HEK293 (cell line): ENCODE results near the gene TCERG1.

Experiments used
- CTCF ChIA-PET: fragments of 350-600 bp; formaldehyde crosslinking; extraction: SDS; loops from one replicate; lab custom pipeline; 2021; ENCODE audit warnings: antibody characterized with exemption; lab: Yijun Ruan, JAX
- POLR2A ChIA-PET: fragments of 300-600 bp; formaldehyde crosslinking; extraction: SDS; loops from one replicate; lab custom pipeline; 2020; ENCODE audit warnings: antibody characterized with exemption, inconsistent platforms; lab: Yijun Ruan, JAX
- H3K27ac ChIP-seq: fragments of 200-500 bp; sonication (Bioruptor generic); 2 replicates; pipeline ENCODE4 v1.5.1; 2014; ENCODE audit warnings: low read depth, low read length, control low read depth, inconsistent platforms; ENCODE audit errors: extremely low read depth
- H3K36me3 ChIP-seq, 2 experiments: fragments of 200-500 bp in 1 of 2; sonication (Bioruptor generic) in 1 of 2; 1 replicate in 1 of 2; 2 replicates in 1 of 2; pipeline ENCODE4 v1.5.1; 2014 to 2017; ENCODE audit warnings: inconsistent platforms in 2 of 2, low read length in 2 of 2; ENCODE audit not compliant: control insufficient read depth in 2 of 2, insufficient read depth in 1 of 2
- H3K4me1 ChIP-seq: fragments of 200-500 bp; sonication (Bioruptor generic); 2 replicates; pipeline ENCODE4 v1.5.1; 2014; ENCODE audit warnings: mild to moderate bottlenecking, low read length, inconsistent platforms; ENCODE audit not compliant: control insufficient read depth, insufficient read depth
- H3K4me3 ChIP-seq: 2 replicates; pipeline ENCODE4 v1.5.1; 2011; ENCODE audit warnings: low read depth, mild to moderate bottlenecking, control low read depth, low read length, moderate library complexity
- H3K9me3 ChIP-seq: fragments of 200-500 bp; sonication (Bioruptor generic); 2 replicates; pipeline ENCODE4 v1.5.1; 2014; ENCODE audit warnings: low read depth, low read length, inconsistent platforms; ENCODE audit not compliant: control insufficient read depth, insufficient read depth
- EGR2 ChIP-seq: fragments of 450-650 bp; formaldehyde crosslinking; IDR thresholded peaks from 2 replicates; pipeline ENCODE4 v1.5.1; 2016; ENCODE audit warnings: low read depth, missing biosample characterization, missing genetic modification characterization
- OSR2 ChIP-seq: fragments of 450-650 bp; formaldehyde crosslinking; IDR thresholded peaks from 2 replicates; pipeline ENCODE4 v1.5.1; 2016; ENCODE audit warnings: missing biosample characterization, missing genetic modification characterization
- PRDM1 ChIP-seq: fragments of 450-650 bp; formaldehyde crosslinking; IDR thresholded peaks from 2 replicates; pipeline ENCODE4; 2016; ENCODE audit warnings: missing biosample characterization, missing genetic modification characterization
- ZBTB21 ChIP-seq: fragments of 450-650 bp; formaldehyde crosslinking; IDR thresholded peaks from 2 replicates; pipeline ENCODE4 v1.5.1; 2017; ENCODE audit warnings: missing biosample characterization, missing genetic modification characterization
- ZBTB8A ChIP-seq: fragments of 450-650 bp; formaldehyde crosslinking; IDR thresholded peaks from 2 replicates; pipeline ENCODE4 v1.5.1; 2016; ENCODE audit warnings: missing biosample characterization, missing genetic modification characterization
- ZNF140 ChIP-seq: fragments of 450-650 bp; formaldehyde crosslinking; IDR thresholded peaks from 2 replicates; pipeline ENCODE4 v1.5.1; 2016; ENCODE audit warnings: missing biosample characterization, missing genetic modification characterization
- ZNF175 ChIP-seq: fragments of 450-650 bp; formaldehyde crosslinking; IDR thresholded peaks from 2 replicates; pipeline ENCODE4 v1.5.1; 2016; ENCODE audit warnings: missing biosample characterization, missing genetic modification characterization
- ZNF2 ChIP-seq: fragments of 450-650 bp; formaldehyde crosslinking; IDR thresholded peaks from 2 replicates; pipeline ENCODE4 v1.5.1; 2016; ENCODE audit warnings: missing biosample characterization, missing genetic modification characterization
- ZNF221 ChIP-seq: fragments of 450-650 bp; formaldehyde crosslinking; IDR thresholded peaks from 2 replicates; pipeline ENCODE4 v1.5.1; 2017; ENCODE audit warnings: missing biosample characterization, missing genetic modification characterization, borderline replicate concordance
- ZNF248 ChIP-seq: fragments of 450-650 bp; formaldehyde crosslinking; IDR thresholded peaks from 2 replicates; pipeline ENCODE4 v1.5.1; 2017; ENCODE audit warnings: missing biosample characterization, missing genetic modification characterization
- ZNF354C ChIP-seq: fragments of 450-650 bp; formaldehyde crosslinking; IDR thresholded peaks from 2 replicates; pipeline ENCODE4 v1.5.1; 2016; ENCODE audit warnings: missing biosample characterization, missing genetic modification characterization, low read depth, borderline replicate concordance
- ZNF37A ChIP-seq: fragments of 450-650 bp; IDR thresholded peaks from 2 replicates; pipeline ENCODE4 v1.5.1; 2018; ENCODE audit warnings: missing biosample characterization, missing genetic modification characterization
- ZNF391 ChIP-seq: fragments of 450-650 bp; formaldehyde crosslinking; IDR thresholded peaks from 2 replicates; pipeline ENCODE4 v1.5.1; 2016; ENCODE audit warnings: low read depth, missing biosample characterization, missing genetic modification characterization, borderline replicate concordance
- ZNF596 ChIP-seq: fragments of 450-650 bp; IDR thresholded peaks from 2 replicates; pipeline ENCODE4 v1.5.0; 2018; ENCODE audit warnings: missing biosample characterization, mild to moderate bottlenecking, missing genetic modification characterization, moderate library complexity
- ZNF621 ChIP-seq: fragments of 450-650 bp; formaldehyde crosslinking; IDR thresholded peaks from 2 replicates; pipeline ENCODE4 v1.5.1; 2017; ENCODE audit warnings: missing biosample characterization, missing genetic modification characterization
- ZNF670 ChIP-seq: fragments of 450-650 bp; formaldehyde crosslinking; IDR thresholded peaks from 2 replicates; pipeline ENCODE4 v1.5.1; 2016; ENCODE audit warnings: missing biosample characterization, missing genetic modification characterization, low read depth
- ZNF701 ChIP-seq: fragments of 450-650 bp; formaldehyde crosslinking; IDR thresholded peaks from 2 replicates; pipeline ENCODE4 v1.5.1; 2016; ENCODE audit warnings: missing biosample characterization, missing genetic modification characterization
- ZNF76 ChIP-seq: fragments of 450-650 bp; formaldehyde crosslinking; IDR thresholded peaks from 2 replicates; pipeline ENCODE4; 2016; ENCODE audit warnings: low read depth, missing biosample characterization, missing genetic modification characterization, borderline replicate concordance
- ZSCAN16 ChIP-seq: fragments of 450-650 bp; formaldehyde crosslinking; IDR thresholded peaks from 2 replicates; pipeline ENCODE4 v1.5.1; 2016; ENCODE audit warnings: missing biosample characterization, missing genetic modification characterization
- TF ChIP-seq, protein P1 (sequence below): fragments of 450-650 bp; formaldehyde crosslinking; IDR thresholded peaks from 2 replicates; pipeline ENCODE4 v1.5.1; 2016; ENCODE audit warnings: missing biosample characterization, missing genetic modification characterization
- TF ChIP-seq, protein P2 (sequence below): fragments of 450-650 bp; formaldehyde crosslinking; IDR thresholded peaks from 2 replicates; pipeline ENCODE4 v1.5.1; 2017; ENCODE audit warnings: missing biosample characterization, missing genetic modification characterization
- TF ChIP-seq, protein P3 (sequence below): fragments of 450-650 bp; formaldehyde crosslinking; IDR thresholded peaks from 2 replicates; pipeline ENCODE4 v1.5.1; 2016; ENCODE audit warnings: missing biosample characterization, missing genetic modification characterization
- TF ChIP-seq, protein P4 (sequence below): fragments of 450-650 bp; formaldehyde crosslinking; IDR thresholded peaks from 2 replicates; pipeline ENCODE4 v1.5.1; 2017; ENCODE audit warnings: missing biosample characterization, missing genetic modification characterization

Gene TCERG1

DNA sequence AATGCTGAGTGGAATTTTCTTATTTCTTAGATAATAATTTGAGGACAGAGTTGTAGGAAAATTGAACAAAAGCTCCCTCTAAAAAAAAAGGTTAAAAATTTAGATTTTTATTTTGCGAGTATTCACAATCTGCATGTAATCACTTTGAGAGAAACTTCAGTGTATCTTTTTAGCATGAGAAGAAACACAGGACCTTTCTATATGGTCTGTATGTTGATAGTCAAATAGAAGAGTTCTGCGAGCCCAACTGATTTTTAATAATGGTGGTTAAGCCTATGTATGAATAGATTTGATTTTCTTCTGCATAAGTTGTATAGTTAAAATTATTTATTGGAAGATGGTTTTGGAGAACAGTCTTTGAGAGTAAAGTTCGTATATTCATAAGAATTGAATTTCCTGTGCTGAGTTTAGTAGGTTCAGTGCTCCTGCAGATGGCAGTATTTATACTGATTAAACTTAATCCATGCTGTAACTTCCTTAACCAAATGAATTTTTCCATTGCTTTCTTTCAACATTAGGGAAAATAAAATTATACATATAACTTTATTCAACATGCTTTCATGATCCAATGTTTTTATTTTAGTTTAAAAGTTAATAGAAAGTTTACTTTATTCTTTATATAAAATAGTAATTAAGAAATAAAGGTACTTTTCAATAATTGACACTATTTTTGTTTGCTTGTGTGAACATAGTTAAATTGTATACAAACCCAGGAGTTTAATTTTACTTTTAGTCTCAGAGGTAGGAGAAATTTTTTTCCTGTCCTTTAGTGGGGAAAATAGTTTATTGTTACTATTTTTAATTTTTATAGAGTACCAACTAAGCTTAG, 19.6 kb downstream of the TCERG1 start (continued):
- TF ChIP-seq, protein P1, sequence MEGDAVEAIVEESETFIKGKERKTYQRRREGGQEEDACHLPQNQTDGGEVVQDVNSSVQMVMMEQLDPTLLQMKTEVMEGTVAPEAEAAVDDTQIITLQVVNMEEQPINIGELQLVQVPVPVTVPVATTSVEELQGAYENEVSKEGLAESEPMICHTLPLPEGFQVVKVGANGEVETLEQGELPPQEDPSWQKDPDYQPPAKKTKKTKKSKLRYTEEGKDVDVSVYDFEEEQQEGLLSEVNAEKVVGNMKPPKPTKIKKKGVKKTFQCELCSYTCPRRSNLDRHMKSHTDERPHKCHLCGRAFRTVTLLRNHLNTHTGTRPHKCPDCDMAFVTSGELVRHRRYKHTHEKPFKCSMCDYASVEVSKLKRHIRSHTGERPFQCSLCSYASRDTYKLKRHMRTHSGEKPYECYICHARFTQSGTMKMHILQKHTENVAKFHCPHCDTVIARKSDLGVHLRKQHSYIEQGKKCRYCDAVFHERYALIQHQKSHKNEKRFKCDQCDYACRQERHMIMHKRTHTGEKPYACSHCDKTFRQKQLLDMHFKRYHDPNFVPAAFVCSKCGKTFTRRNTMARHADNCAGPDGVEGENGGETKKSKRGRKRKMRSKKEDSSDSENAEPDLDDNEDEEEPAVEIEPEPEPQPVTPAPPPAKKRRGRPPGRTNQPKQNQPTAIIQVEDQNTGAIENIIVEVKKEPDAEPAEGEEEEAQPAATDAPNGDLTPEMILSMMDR (tag by site-specific recombination) = peak; percentile 16; the same call in 1 of the 2 replicates
- TF ChIP-seq ZBTB8A (tag by site-specific recombination) = no peak
- no peak for TF ChIP-seq EGR2 (tag by site-specific recombination)
- TF ChIP-seq, protein P2, sequence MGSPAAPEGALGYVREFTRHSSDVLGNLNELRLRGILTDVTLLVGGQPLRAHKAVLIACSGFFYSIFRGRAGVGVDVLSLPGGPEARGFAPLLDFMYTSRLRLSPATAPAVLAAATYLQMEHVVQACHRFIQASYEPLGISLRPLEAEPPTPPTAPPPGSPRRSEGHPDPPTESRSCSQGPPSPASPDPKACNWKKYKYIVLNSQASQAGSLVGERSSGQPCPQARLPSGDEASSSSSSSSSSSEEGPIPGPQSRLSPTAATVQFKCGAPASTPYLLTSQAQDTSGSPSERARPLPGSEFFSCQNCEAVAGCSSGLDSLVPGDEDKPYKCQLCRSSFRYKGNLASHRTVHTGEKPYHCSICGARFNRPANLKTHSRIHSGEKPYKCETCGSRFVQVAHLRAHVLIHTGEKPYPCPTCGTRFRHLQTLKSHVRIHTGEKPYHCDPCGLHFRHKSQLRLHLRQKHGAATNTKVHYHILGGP = no peak
- TF ChIP-seq ZNF596 (tag by site-specific recombination) = no peak

DNA sequence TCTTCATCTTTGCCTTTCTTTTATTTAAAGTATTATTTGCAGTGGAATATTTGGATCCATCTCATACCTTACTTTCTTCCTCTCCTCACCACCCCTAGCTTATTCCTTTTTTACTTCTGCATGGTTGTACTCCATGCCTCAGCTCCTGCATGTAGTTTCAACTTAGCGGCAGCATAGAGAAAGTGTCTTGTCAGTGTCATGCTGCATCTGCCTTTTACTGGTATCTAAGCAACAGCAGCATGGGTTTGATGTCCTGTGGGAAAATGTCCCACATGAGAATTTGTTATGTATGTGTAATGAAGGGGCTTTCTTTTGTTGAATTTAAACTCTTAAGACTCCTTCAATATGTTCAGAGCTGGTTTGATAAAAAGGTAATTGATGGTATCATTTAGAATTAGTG, 20.6 kb downstream of the TCERG1 start:
- Histone ChIP-seq H3K9me3 (no peaks in the 10 kb centered on the region), H3K4me3 (no peak overlapping the region), H3K36me3 (peaks cover 58 to 75% of the 10 kb centered on the region in 2 experiments), H3K4me1 (peaks cover 2% of the 10 kb centered on the region; the same call in 1 of the 2 replicates), H3K27ac (no peak overlapping the region)
- ChIA-PET POLR2A (interaction anchor here (1.0 kb wide), 1 partner anchor 21 kb away, joined by 3 read pairs; the partner anchor contains the start of gene TCERG1), CTCF (interaction anchor here (0.6 to 1.3 kb wide), 4 partner anchors 10 to 261 kb away, joined by 3 to 4 read pairs (median 4); partner anchors contain the start of gene GPR151)
- TF ChIP-seq OSR2 (tag by site-specific recombination) = no peak
- TF ChIP-seq ZNF140 (tag by site-specific recombination) = no peak
- TF ChIP-seq ZNF621 (tag by site-specific recombination) = no peak
- TF ChIP-seq ZNF221 (tag by site-specific recombination) = no peak
- no peak for TF ChIP-seq ZNF175
- no peak for TF ChIP-seq ZNF391 (tag by site-specific recombination)
- no peak for TF ChIP-seq ZNF354C
- TF ChIP-seq ZNF76 = no peak
- no peak for TF ChIP-seq ZNF670 (tag by site-specific recombination)
- TF ChIP-seq, protein P3, sequence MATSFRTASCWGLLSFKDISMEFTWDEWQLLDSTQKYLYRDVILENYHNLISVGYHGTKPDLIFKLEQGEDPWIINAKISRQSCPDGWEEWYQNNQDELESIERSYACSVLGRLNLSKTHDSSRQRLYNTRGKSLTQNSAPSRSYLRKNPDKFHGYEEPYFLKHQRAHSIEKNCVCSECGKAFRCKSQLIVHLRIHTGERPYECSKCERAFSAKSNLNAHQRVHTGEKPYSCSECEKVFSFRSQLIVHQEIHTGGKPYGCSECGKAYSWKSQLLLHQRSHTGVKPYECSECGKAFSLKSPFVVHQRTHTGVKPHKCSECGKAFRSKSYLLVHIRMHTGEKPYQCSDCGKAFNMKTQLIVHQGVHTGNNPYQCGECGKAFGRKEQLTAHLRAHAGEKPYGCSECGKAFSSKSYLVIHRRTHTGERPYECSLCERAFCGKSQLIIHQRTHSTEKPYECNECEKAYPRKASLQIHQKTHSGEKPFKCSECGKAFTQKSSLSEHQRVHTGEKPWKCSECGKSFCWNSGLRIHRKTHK = no peak
- no peak for TF ChIP-seq ZNF596 (tag by site-specific recombination)
- no peak for TF ChIP-seq ZSCAN16
- no peak for TF ChIP-seq ZBTB21
- TF ChIP-seq ZNF701 (tag by site-specific recombination) = no peak
- no peak for TF ChIP-seq ZNF248 (tag by site-specific recombination)
- TF ChIP-seq ZNF2 = no peak

DNA sequence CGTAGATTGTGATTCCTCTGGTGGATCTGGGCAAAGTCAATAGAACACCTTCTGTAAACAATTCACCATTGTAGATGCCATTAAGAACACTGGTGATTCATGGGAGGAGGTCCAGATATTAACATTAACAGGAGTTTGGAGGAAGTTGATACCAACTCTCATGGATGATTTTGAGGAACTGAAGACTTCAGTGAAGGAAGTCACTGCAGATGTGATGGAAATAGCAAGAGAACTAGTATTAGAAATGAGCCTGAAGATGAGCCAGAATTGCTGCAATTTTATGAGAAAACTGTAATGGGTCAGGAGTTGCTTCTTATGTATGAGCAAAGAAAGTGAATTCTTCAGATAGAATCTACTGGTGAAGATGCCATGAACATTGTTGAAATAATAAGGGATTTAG, 26.9 kb downstream of the TCERG1 start:
- POLR2A ChIA-PET = no interaction called here
- Histone ChIP-seq H3K36me3 (peaks cover 67 to 77% of the 10 kb centered on the region in 2 experiments), H3K27ac (no peak overlapping the region)

More for the DNA sequence above, 26.9 kb downstream of the TCERG1 start:
- TF ChIP-seq, protein P4, sequence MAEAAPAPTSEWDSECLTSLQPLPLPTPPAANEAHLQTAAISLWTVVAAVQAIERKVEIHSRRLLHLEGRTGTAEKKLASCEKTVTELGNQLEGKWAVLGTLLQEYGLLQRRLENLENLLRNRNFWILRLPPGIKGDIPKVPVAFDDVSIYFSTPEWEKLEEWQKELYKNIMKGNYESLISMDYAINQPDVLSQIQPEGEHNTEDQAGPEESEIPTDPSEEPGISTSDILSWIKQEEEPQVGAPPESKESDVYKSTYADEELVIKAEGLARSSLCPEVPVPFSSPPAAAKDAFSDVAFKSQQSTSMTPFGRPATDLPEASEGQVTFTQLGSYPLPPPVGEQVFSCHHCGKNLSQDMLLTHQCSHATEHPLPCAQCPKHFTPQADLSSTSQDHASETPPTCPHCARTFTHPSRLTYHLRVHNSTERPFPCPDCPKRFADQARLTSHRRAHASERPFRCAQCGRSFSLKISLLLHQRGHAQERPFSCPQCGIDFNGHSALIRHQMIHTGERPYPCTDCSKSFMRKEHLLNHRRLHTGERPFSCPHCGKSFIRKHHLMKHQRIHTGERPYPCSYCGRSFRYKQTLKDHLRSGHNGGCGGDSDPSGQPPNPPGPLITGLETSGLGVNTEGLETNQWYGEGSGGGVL = no peak
- TF ChIP-seq PRDM1 (no peak), ZNF37A (no peak)
- Histone ChIP-seq H3K4me1 (no peaks in the 10 kb centered on the region), H3K4me3 (no peak overlapping the region), H3K9me3 (no peaks in the 10 kb centered on the region)
- CTCF ChIA-PET = interaction anchor here (0.6 kb wide), 1 partner anchor 864 kb away, joined by 3 read pairs; no protein-coding TSS in a partner anchor
